Upper lobe of left lung (tissue), 4 donors: Measurements from ENCODE around the gene MICOS13.

Experiments
- CTCF ChIP-seq, 6 experiments: fragments of 450-650 bp in 4 of 6; fragments of 200-600 bp in 2 of 6; sonication (generic) in 2 of 6; IDR thresholded peaks; one replicate each; pipeline ENCODE4 v1.5.1; 2016 to 2019; ENCODE audit warnings: antibody characterized with exemption in 6 of 6
- POLR2A ChIP-seq, 4 donors: fragments of 450-650 bp; IDR thresholded peaks; one replicate each; pipeline ENCODE4 v1.5.1; 2016 to 2017; ENCODE audit warnings: antibody characterized with exemption in 4 of 4, mild to moderate bottlenecking in 2 of 4
- POLR2AphosphoS5 ChIP-seq, 2 donors: sonication (generic); formaldehyde crosslinking; IDR thresholded peaks; one replicate each; pipeline ENCODE4 v1.5.1; 2017; ENCODE audit warnings: antibody characterized with exemption in 2 of 2

- no peak for TF ChIP-seq POLR2A (IDR thresholded peaks at IDR 0.05)
- no peak for TF ChIP-seq CTCF (IDR thresholded peaks at IDR 0.05)
- TF ChIP-seq POLR2AphosphoS5 (IDR thresholded peaks at IDR 0.05), result no peak
These were observed 1.8 kb upstream of the MICOS13 start for GRCh38 chr19:5682107-5682482.
